ENCODE data around the gene FBXW7.
"Not testable (repeated sequence)": the region's sequence is repeated elsewhere in the genome, so short reads cannot be mapped to it uniquely, and the experiment has no call there.

FBXW7 gene

DNA sequence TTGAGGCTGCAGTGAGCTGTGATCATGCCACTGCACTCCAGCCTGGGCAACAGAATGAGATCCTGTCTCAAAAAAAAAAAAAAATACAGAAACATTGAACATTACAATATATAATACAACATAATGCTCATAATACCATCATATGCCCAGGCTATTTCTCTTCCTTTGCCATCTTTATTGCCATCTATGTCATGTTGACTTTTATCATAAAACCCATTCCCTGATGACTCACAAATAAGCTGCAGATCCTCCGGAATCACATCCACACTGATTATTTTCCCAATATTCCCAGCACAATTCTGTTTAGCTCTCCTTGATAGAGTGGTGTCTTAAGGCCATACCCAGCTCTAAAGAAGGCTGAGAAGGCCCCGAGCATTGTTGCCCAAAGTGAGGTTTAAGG, 9.2 kb upstream of the FBXW7 start:
- DNase-seq (ENCODE audit: insufficient read length, low spot score): no peak
- no peak for FAIRE-seq

DNA sequence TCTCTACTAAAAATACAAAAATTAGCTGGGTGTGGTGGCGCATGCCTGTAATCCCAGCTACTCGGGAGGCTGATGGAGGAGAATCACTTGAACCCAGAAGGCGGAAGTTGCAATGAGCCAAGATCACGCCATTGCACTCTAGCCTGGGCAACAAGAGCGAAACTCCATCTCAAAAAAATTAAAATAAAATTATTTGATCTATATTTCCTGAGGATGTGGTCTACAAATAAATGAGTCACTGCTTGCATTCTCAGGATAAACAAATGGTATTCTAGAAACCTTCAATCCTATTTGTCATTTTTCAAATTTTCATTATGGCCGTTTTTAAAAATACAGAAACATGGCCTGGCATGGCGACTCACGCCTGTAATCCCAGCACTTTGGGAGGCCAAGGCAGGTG, 8.6 kb upstream of the FBXW7 start:
- FAIRE-seq; DNase-seq (ENCODE audit: insufficient read length, low spot score): not testable (repeated sequence)

DNA sequence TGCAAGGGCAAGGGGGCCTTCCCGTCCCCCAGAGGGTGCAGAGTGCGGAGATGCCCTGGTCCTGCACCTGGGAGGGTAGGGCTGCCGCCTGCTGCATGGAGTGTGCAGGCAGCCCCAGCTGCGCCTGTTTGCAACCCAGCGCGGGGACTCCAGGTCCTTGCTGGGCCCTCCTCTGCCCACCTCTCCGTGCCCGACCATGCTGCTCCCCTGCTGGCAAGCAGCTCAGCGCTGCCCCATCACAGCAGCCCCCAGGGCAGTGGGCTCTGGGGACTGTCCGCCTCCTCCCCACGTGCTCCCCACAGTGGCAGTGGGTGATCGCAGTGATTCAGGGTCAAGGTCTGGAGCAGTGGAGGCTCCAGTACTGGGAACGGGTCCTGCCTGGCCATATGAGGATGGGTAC, 5.0 kb upstream of the FBXW7 start:
- DNase-seq (ENCODE audit: insufficient read length, low spot score): no peak
- FAIRE-seq: no peak

DNA sequence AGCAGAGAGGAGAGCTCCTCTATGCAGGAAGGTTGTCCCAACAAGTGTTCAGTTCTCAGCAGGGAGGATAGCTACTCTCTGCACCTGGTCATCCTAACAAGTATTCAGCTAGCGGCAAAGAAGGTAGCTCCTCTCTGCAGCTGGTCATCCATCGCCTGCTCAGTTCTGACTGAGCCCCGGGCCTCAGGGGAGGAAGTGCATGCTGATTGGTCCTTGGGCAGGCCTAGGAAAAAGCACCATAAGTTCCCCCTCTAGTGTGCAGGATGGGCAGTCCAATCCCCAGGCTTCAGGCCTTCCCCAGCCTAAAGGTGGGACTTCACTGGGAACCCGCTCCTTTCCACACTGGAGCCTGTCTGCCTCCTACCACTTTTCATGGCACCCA, 4.4 kb upstream of the FBXW7 start:
- DNase-seq (ENCODE audit: insufficient read length, low spot score): no peak
- peak; percentile 66 for FAIRE-seq

DNA sequence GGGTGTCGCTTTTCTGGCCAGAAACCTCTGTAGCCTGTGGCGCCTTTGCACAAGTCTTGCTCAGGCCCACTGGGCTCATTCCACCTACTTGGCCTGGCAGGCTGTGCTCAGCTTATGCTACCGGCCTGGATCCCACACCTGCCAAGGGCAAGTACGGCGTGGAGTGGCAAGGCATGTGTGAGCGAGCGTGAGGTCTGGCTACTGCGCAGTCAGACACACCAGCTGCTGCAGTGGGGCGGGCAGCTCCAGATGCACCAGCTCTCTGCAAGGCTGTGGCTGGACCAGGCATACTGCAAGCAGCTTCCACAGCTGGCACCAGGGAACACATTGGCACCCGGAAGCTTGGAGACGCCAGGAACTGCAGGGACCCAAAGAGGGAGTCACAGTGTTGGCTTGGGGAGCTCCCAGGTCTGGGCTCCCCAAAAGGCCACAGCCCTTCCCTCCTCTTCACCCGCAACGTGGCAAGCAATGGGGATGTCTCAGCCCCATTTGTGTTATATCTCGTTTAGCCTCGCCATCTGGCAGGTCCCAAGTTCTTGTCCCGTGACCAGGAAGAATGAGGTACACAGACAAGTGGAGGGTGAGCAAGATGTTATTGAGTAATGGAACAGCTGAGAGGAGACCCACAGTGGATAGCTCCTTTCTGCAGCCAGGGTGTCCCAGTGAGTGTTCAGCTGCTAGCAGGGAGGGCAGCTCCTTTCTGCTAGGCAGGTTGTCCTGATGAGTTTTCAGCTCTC, 3.8 kb upstream of the FBXW7 start:
- DNase-seq (ENCODE audit: insufficient read length, low spot score) (no peak), FAIRE-seq (peak; percentile 26)

DNA sequence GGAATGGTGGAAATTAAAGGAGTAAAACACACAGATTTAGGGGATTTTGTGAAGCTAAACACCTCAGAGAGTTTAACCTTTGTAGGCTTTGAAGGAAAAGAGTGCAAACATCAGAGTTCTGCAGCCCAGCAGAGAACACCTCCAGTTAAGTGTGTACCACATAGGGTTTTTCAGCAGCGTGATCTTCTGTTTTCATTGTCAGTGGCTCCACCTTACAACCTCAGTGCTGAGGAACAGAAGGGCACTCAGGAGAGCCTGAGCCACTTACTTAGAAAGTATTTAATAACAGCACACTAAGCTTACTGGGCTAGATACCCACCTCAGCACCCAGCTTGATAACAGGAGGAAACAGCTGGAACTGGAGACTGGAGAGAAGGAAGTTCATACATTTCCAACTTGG, 2.0 kb upstream of the FBXW7 start:
- DNase-seq (ENCODE audit: insufficient read length, low spot score) (no peak), FAIRE-seq (peak; percentile 4)

DNA sequence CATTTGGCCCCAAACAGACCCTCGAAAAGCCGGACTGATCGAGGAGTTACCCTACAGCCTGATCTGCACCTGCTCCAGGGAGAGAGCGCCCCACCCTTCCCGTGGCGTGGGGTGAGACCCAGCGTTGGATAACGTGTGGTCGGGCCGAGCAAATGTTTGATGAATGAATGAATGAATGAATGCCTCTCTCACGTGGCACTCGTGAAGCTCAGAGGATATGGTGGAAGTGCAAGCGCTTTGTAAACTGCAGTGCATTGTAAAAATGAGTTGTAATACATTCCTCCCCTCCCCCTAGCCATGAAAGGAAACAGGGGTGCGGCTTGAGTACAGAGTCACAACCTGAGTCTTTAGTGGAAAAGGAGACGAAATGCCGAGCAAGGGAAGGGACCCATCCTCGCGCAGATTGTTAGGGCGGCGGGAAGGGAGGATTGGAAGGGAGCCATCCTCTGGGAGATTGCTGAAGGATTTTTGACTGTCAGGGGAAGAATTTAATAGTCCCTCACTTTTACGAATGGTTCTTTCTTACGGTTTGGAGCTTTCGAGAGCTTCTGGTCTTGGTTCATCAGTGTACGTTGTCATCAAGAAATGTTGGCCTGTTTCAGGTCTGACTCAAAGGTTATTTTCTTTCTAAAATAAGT, 772 bp upstream of the FBXW7 start:
- no peak for DNase-seq (ENCODE audit: insufficient read length, low spot score)
- peak; percentile 94 for FAIRE-seq

DNA sequence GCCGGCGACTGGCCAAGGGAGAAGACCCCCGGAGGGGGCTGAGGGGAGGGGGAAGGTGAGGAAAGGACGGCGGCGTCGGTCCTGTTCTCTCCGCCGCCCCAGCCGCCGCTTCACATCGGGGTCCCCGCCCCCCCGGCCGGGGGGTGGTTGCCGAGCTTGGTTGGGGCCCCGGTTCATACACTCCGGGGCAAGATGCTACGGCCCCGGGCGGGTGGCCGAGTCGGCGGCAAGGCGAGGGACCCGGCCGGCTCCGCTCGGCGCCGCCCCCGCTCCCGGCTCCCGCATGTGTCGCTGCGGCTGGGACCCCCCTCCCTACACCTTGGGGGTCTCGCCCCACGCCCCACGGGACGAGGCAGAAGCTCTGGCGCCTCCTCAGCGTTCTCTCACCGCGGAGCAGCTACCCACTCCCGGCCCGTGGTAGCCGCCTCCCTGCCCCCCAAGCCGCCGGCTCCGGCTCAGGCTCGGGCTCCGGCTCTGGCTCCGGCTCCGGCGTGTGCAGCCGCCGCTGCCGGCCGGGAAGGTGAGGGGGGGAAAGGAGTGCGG, 461 bp downstream of the FBXW7 start:
- DNase-seq (ENCODE audit: insufficient read length, low spot score) (no peak), FAIRE-seq (no peak)

DNA sequence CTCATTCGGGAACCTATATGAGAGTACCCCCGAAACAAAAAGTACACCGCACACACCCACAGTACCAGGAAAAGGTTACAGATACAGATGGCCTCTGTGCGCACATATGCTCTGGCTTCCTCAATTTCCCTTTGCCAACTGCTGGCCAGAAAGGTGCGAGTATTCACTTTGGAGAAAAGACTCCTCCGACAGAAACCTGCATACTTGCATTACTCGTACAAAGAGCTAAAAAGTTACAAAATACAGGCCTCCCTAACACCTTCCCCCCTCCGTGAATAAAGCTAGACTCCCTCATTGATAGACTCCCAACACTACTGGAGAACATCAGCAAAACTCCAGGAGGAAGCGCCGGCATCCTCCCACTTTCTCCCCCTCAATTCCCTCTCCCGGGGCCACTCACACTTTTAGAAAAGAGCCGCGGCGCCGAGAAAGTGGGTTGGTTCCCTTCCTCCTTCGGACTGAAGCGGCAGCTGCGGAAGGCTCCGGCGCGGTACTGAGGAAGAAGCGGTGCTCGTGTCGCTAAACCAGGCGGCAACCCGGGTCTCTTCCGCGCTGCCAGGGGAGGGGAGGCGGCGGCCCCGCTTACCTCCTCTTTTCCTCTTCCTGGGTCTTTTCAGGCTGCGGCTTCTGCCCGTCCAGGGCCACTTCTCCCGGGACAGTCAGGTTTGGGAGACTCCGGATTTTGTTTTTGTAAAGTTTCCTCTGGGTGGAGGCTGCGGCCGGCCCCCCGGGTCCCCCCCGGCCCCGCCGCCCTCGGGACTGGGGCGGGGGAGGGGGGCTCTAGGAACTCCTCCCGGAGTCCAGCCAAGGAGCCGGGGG, 1.1 kb downstream of the FBXW7 start:
- DNase-seq (ENCODE audit: insufficient read length, low spot score) (no peak), FAIRE-seq (peak; percentile 76)

DNA sequence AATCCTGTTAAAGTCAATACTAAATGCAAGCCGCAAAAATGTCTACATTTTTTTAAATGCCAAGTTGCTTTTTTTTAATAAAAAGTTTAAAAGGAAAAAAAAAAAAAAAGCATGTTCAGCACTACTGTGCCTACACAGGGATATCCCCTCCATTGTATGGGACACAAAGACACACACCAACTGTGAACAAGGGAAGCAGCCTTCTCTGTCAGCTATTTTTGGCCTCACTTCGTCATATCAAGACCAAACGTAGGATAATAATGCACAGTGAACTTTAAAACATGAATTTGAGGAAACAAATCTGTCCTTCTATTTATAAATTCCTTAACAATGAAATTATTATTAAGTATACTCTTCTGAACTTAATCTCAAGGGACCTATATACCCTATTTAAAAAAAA, 4.4 kb downstream of the FBXW7 start:
- FAIRE-seq (no peak), DNase-seq (ENCODE audit: insufficient read length, low spot score) (no peak)

DNA sequence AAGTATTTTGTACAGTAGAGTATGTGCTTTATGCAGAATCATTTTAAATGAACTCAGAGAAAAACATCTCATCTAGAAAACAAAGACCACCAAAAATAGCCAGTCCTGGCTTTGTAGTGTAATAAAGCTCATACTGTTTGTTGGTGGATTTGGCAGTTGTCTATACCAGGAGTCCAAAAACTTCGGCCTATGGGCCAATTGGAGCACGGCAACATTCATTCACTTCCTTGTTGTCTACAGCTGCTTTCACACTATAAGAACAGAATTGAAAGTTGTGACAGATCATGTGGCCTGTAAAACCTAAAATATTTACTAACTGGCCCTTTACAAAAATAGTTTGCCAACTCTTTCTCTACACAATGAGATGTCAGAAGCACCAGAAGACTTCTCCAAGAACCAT, 5.3 kb downstream of the FBXW7 start:
- DNase-seq (ENCODE audit: insufficient read length, low spot score): no peak
- FAIRE-seq: peak; percentile 95

DNA sequence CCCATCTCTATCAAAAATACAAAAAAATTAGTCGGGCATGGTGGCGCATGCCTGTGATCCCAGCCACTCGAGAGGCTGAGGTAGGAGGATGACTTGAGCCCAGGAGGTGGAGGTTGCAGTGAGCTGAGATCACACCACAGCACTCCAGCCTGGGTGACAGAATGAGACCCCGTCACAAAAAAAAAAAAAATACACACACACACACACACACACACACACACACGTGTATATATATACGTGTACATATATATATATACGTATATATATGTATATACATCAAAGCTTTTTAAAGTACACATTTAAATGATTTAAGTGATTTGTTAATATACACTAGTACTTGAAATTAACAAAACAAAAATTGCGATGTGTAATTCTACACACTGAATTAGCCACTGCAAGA, 6.0 kb downstream of the FBXW7 start:
- no peak for FAIRE-seq
- DNase-seq (ENCODE audit: insufficient read length, low spot score): no peak

DNA sequence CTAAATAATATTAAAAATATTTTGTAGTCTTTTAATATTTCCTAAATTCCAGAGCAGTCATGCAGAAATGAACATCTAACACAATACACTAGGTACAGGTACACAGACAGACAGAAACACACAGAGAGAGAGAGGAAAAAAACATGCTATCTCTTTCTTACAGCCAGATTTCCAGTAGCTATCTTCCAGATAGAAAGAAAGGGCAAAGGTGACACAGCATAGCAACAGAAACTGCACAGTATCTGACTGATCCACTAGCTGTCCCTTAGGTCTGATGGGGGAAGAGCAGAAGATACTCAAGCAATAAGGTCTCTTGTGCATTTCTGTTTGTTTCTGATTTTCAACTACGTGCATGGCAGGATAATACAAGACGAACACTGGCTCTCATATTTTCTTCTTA, 7.8 kb downstream of the FBXW7 start:
- FAIRE-seq (peak; percentile 86), DNase-seq (ENCODE audit: insufficient read length, low spot score) (no peak)

DNA sequence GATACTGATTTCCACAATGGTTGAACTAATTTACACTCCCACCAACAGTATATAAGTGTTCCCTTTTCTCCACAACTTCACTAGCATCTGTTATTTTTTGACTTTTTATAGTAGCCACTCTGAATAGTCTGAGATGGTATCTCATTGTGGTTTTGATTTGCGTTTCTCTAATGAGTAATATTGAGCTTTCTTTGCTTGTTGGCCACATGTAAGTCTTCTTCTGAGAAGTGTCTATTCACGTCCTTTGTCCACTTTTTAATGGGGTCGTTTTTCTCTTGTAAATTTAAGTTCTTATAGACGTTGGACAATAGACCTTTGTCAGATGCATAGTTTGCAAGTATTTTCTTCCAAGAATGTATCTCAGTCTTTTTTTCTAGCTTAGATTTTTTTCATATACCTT, 10.0 kb downstream of the FBXW7 start:
- peak; percentile 70 for FAIRE-seq
- DNase-seq (ENCODE audit: insufficient read length, low spot score): no peak

DNA sequence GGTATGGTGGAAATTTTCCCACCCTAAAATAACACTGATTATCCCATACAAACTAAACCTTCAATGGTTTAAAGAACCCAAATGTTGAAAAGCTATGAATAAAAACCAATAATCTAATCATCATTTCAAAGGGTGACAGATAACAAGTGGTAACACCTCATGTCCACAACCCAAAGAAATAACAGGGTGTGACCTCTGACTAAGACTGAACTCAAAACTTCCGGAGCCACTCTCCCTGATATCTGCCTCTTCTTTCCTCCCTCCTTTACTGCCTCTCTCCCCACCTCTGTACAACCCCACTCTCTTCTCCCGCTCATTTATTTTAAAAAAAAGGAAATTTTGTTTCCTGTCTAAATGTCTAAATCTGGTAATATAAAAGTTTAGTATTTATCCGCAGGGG, 11.5 kb downstream of the FBXW7 start:
- peak; percentile 86 for FAIRE-seq

DNA sequence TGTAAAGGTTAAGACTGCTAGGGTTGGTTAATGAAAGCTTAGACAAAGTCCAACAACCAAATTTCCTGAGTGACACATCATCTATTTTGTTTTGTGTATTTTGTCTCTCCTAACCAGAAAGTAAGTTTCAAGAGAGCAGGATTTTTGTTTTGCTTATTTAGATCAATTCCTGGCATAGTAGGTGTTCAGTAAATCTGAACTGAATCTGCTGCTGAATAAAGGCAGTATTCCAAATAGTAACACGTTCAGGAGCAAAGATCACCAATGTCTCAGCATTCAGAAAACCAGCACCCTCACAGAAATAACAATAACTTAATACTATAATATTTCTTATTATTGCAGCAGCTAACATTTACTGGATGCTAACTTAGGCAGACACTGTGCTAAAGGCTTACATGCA, 12.2 kb downstream of the FBXW7 start:
- DNase-seq (ENCODE audit: insufficient read length, low spot score) (no peak), FAIRE-seq (no peak)

More for the DNA sequence above, 11.5 kb downstream of the FBXW7 start:
- DNase-seq (ENCODE audit: insufficient read length, low spot score): no peak

DNA sequence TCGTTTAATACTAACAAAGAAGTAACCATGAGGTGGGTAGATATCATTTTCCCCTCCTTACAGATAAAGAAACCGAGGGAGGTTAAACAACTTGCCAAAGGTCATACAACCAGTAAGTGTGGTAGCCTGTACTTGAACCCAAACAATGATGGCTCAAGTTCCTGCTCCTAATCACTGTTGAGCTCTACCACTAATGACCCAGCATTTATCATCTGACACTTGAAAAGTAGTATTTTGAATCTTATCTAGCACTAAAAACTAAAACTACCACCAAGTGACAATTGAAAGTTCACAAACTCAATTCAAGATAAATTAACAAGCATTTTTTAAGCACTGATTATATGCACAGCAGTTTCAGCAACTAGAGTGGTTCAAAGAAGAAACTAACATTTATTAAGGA, 13.1 kb downstream of the FBXW7 start:
- FAIRE-seq: peak; percentile 85

DNA sequence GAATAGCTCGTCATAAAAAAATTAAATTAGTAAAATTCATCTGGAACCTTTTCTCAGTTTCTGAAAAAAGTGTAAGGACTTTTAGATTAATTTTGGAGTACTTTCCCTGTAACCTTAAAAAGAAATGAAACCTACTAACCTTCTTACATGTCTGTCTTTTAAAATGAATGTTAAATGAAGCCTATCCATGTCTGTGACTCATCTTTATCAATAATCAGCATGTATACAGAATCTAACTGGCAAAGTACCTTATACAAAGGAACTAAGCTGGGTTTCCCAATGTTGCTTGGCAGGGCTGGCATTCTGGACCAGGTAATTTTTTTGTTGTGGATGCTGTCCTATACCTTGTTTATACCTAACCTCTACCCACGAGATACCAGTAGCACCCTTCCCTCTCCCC, 13.6 kb downstream of the FBXW7 start:
- DNase-seq (ENCODE audit: insufficient read length, low spot score) (no peak), FAIRE-seq (peak; percentile 39)

More for the DNA sequence above, 13.1 kb downstream of the FBXW7 start:
- DNase-seq (ENCODE audit: insufficient read length, low spot score): no peak

DNA sequence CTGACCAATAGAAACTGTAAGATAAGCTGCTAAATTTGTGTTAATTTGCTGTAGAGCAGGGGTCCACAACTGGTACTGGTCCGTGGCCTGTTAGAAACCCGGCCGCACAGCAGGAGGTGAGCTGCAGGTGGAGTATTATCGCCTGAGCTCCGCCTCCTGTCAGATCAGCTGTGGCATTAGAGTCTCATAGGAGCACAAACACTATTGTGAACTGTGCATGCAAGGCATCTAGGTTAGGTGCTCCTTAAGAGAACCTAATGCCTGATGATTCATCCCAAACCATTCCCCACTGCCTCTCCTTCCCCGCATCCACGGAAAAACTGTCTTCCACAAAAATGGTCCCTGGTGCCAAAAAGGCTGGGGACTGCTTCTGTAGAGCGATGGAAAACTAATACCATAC, 19.7 kb downstream of the FBXW7 start:
- no peak for DNase-seq (ENCODE audit: insufficient read length, low spot score)
- no peak for FAIRE-seq

DNA sequence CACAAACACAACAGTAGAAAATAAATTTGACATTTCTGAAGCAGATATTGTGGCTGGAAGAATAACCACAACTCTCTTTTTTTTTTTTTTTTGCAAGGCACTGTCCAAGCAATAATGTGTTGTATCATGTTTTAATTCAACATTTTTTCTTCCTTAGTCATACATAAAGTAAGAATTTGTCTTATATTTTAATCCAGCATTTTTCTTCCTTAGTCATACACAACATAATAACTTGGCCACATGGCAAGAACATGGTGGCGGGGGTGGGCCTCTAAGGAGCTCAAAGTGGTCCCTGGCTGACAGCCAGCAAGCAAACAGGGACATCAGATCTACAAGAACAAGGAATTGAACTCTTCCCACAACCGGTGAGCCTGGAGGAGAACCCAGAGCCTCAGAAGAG, 20.2 kb downstream of the FBXW7 start:
- no peak for FAIRE-seq
- DNase-seq (ENCODE audit: insufficient read length, low spot score): no peak

DNA sequence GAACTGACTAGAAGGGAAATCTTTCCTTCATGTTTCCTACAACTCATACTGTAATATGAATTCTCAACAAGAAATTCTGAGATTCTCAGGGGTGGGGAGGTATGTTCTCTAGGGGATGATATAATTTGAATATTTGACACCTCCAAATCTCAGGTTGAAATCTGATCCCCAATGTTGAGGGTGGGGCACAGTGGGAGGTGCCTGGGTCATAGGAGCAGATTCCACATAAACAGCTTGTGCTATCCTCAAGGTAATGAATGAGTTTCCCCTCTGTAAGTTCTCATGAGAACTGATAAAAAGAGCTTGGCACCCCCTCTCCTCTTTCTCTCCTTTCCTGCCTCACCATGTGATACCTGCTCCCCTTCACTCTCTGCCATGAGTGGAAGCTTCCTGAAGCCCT, 21.5 kb downstream of the FBXW7 start:
- FAIRE-seq (peak; percentile 40), DNase-seq (ENCODE audit: insufficient read length, low spot score) (no peak)
